ENCODE data around the gene SLC8A3. TPM values are rescaled to one million over a fixed set of nuclear protein-coding genes. Genes with fewer than 3 reads are reported as not detected.

SLC8A3 gene
- total RNA-seq, 2 donors from 2014 or later, result 0.09 TPM; not detected in 1

DNA sequence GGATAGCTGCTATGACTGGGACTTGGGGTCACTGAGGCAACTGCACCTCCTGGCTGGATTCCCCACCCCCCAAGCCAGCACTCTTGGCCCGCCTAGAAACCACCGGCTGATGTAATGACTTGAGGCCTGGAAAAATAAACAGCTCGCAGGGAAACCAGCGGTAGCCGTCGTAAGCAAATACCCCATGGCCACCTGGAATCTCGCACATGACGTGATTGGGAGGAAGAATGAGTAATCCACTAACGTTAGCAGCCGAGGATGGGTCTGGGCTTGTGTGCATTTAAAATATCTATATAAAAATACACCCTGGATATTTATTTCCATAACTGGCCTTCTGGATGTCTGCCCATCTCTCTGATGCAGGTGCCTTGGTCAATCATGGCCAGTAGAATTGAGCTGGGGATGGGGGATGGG, 189.5 kb downstream of the SLC8A3 start:
- TF ChIP-seq, protein P1, sequence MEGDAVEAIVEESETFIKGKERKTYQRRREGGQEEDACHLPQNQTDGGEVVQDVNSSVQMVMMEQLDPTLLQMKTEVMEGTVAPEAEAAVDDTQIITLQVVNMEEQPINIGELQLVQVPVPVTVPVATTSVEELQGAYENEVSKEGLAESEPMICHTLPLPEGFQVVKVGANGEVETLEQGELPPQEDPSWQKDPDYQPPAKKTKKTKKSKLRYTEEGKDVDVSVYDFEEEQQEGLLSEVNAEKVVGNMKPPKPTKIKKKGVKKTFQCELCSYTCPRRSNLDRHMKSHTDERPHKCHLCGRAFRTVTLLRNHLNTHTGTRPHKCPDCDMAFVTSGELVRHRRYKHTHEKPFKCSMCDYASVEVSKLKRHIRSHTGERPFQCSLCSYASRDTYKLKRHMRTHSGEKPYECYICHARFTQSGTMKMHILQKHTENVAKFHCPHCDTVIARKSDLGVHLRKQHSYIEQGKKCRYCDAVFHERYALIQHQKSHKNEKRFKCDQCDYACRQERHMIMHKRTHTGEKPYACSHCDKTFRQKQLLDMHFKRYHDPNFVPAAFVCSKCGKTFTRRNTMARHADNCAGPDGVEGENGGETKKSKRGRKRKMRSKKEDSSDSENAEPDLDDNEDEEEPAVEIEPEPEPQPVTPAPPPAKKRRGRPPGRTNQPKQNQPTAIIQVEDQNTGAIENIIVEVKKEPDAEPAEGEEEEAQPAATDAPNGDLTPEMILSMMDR (conservative IDR thresholded peaks at IDR 0.05), result no peak
- no peaks in the 10 kb centered on the region for H3K4me1 ChIP-seq (ENCODE audit: control insufficient read depth, insufficient read depth, low read length)
- H3K4me3 ChIP-seq (ENCODE audit: low read length), result no peak overlapping the region
- no peaks in the 10 kb centered on the region for H3K36me3 ChIP-seq (ENCODE audit: control insufficient read depth, insufficient read depth, low read length)
- no peak overlapping the region for H3K9ac ChIP-seq (ENCODE audit: extremely low read depth, low read length, poor library complexity, severe bottlenecking)
- no peaks in the 10 kb centered on the region for H3K9me3 ChIP-seq (ENCODE audit: control insufficient read depth, low read length)
- H3K27ac Mint-ChIP-seq, result no peak overlapping the region
- 85 to 88% methylated on average over 5 to 10 of the region's 10 CpGs for WGBS, 2 experiments (ENCODE audit: insufficient coverage in 1 of 2, insufficient read length in 1 of 2)
- H3K27me3 Mint-ChIP-seq (ENCODE audit: insufficient read depth), result peaks cover 7% of the 10 kb centered on the region
- peaks cover 32% of the 10 kb centered on the region for H3K27me3 ChIP-seq (ENCODE audit: control insufficient read depth, insufficient read depth, low read length, poor library complexity, severe bottlenecking)
- H3K9me3 Mint-ChIP-seq, result no peaks in the 10 kb centered on the region
- DNase-seq, result no peak
- H3K4me3 Mint-ChIP-seq, result no peak overlapping the region
- H3K4me1 Mint-ChIP-seq, result peaks cover 17% of the 10 kb centered on the region
- no peaks in the 10 kb centered on the region for H3K36me3 Mint-ChIP-seq (ENCODE audit: low read depth)
- H3K27ac ChIP-seq (ENCODE audit: low read depth, low read length), result no peak overlapping the region

DNA sequence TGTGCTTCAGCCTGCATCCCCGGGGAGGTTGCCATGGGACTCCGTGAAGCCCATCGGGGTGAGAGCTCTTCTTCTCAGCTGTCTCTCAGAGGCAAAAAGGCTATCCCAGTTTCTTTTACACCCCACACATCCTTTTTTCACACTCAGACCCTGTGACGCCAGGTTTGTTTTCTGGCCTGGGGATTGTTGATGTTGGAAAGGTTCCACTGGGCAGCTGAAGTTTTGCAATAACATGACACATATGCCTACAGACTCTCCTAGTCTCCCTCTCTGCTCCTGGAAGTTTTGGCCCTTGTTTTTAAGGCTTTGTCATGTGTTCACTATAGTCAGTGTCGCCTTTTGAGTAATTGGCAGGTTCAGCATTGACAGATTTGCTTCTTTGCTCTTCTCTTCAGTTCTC, 190.9 kb downstream of the SLC8A3 start:
- Mint-ChIP-seq H3K4me3 (no peak overlapping the region), H3K36me3 (ENCODE audit: low read depth) (no peaks in the 10 kb centered on the region), H3K4me1 (peaks cover 15% of the 10 kb centered on the region), H3K27ac (no peak overlapping the region), H3K9me3 (no peaks in the 10 kb centered on the region), H3K27me3 (ENCODE audit: insufficient read depth) (peaks cover 21% of the 10 kb centered on the region)
- TF ChIP-seq, protein P1 (conservative IDR thresholded peaks at IDR 0.05), result no peak
- no peak for DNase-seq
- Histone ChIP-seq H3K9ac (ENCODE audit: extremely low read depth, low read length, poor library complexity, severe bottlenecking) (no peak overlapping the region), H3K4me3 (ENCODE audit: low read length) (no peak overlapping the region), H3K4me1 (ENCODE audit: control insufficient read depth, insufficient read depth, low read length) (no peaks in the 10 kb centered on the region), H3K27me3 (ENCODE audit: control insufficient read depth, insufficient read depth, low read length, poor library complexity, severe bottlenecking) (peaks cover 37% of the 10 kb centered on the region), H3K9me3 (ENCODE audit: control insufficient read depth, low read length) (no peaks in the 10 kb centered on the region), H3K36me3 (ENCODE audit: control insufficient read depth, insufficient read depth, low read length) (no peaks in the 10 kb centered on the region), H3K27ac (ENCODE audit: low read depth, low read length) (no peak overlapping the region)
- 90 to 91% methylated on average over 4 to 5 of the region's 5 CpGs for WGBS, 2 experiments (ENCODE audit: insufficient coverage in 1 of 2, insufficient read length in 1 of 2)

DNA sequence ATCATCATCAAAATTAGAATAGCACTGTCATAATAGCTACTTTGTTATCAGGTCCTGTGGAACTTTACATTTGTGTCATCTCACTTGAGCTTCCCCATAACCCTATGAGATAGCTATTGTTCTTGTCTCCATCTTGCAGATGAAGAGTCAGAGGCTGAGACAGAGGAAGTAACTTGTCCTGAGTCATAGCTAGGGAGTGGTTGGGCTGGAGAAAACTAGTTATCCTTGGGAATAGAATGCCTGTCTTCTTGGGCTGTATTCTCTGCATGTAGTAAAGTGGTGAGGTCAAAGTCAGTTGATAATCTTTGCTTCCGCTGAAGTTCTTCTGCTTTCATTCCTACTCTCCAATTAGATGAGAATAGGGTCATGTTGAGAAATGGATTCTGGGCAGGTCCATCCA, 192.5 kb downstream of the SLC8A3 start:
- H3K27ac ChIP-seq (ENCODE audit: low read depth, low read length), result no peak overlapping the region
- peaks cover 34% of the 10 kb centered on the region for H3K27me3 Mint-ChIP-seq (ENCODE audit: insufficient read depth)
- H3K9me3 Mint-ChIP-seq, result no peaks in the 10 kb centered on the region

More for the DNA sequence above, 192.5 kb downstream of the SLC8A3 start:
- no peak overlapping the region for H3K27ac Mint-ChIP-seq
- DNase-seq, result no peak
- no peaks in the 10 kb centered on the region for H3K36me3 Mint-ChIP-seq (ENCODE audit: low read depth)
- no peaks in the 10 kb centered on the region for H3K9me3 ChIP-seq (ENCODE audit: control insufficient read depth, low read length)
- H3K27me3 ChIP-seq (ENCODE audit: control insufficient read depth, insufficient read depth, low read length, poor library complexity, severe bottlenecking), result peaks cover 52% of the 10 kb centered on the region
- H3K4me1 Mint-ChIP-seq, result peaks cover 12% of the 10 kb centered on the region
- H3K9ac ChIP-seq (ENCODE audit: extremely low read depth, low read length, poor library complexity, severe bottlenecking), result no peak overlapping the region
- TF ChIP-seq, protein P1 (conservative IDR thresholded peaks at IDR 0.05), result no peak
- no peak overlapping the region for H3K4me3 Mint-ChIP-seq
- H3K36me3 ChIP-seq (ENCODE audit: control insufficient read depth, insufficient read depth, low read length), result no peaks in the 10 kb centered on the region
- no peak overlapping the region for H3K4me3 ChIP-seq (ENCODE audit: low read length)
- H3K4me1 ChIP-seq (ENCODE audit: control insufficient read depth, insufficient read depth, low read length), result no peaks in the 10 kb centered on the region
- 100% methylated on average over 1 of the region's 1 CpG; no CpG with 5 or more reads in 1 of the 2 experiments for WGBS, 2 experiments (ENCODE audit: insufficient coverage in 1 of 2, insufficient read length in 1 of 2)

Other genes starting within 250 kb of the SLC8A3 start
- gene COX16, start 170.7 kb upstream of the SLC8A3 start, total RNA-seq, result 10 to 100 TPM; 61.3 to 62.4 TPM
- gene SYNJ2BP, start 228.1 kb upstream of the SLC8A3 start, total RNA-seq, result 10 to 100 TPM; 31.0 to 40.6 TPM

Measured in endodermal cell (in vitro differentiated cells).